ENCODE measurements around the gene EPG5. TPM values are rescaled to one million over a fixed set of nuclear protein-coding genes. Genes with fewer than 3 reads are reported as not detected.
"Not testable (repeated sequence)": the region's sequence is repeated elsewhere in the genome, so short reads cannot be mapped to it uniquely, and the experiment has no call there.

EPG5 gene
- total and polyA plus RNA-seq, 7 donors = 4.4 to 19.9 (median 11.9) TPM

- H3K27ac ChIP-seq = no peak overlapping the region
- no peaks in the 10 kb centered on the region for H3K27me3 ChIP-seq (ENCODE audit: insufficient read depth in 3 of 3, low read length in 2 of 3)
- WGBS, 3 donors = 71 to 80% (median 74%) methylated on average over 7 of the region's 7 CpGs
- no peak overlapping the region for H3K4me3 ChIP-seq
- H3K36me3 ChIP-seq (ENCODE audit: insufficient read depth in 1 of 2, low read depth in 1 of 2) = no peaks in the 10 kb centered on the region
- no peaks in the 10 kb centered on the region for H3K9me3 ChIP-seq
- ATAC-seq = no peak
- no peak for TF ChIP-seq CTCF (IDR thresholded peaks at IDR 0.05)
- intact Hi-C loops (cut with DNase I) = no loop called here
- no peaks in the 10 kb centered on the region for H3K4me1 ChIP-seq
- no peak for DNase-seq
Observed at GRCh38 chr18:45830917-45831316, 136.2 kb downstream of the EPG5 start.

GRCh38 chr18:45829855-45830254 lies 137.3 kb downstream of the EPG5 start:
- TF ChIP-seq CTCF (IDR thresholded peaks at IDR 0.05) = no peak
- no peak overlapping the region for H3K27ac ChIP-seq
- H3K9me3 ChIP-seq = no peaks in the 10 kb centered on the region
- no peaks in the 10 kb centered on the region for H3K36me3 ChIP-seq (ENCODE audit: insufficient read depth in 1 of 2, low read depth in 1 of 2)
- H3K27me3 ChIP-seq (ENCODE audit: insufficient read depth in 3 of 3, low read length in 2 of 3) = no peaks in the 10 kb centered on the region
- no peaks in the 10 kb centered on the region for H3K4me1 ChIP-seq
- 35 to 47% (median 45%) methylated on average over 9 of the region's 9 CpGs for WGBS, 3 donors
- DNase-seq (no peak), ATAC-seq (no peak)
- intact Hi-C loops (cut with DNase I) = no loop called here
- no peak overlapping the region for H3K4me3 ChIP-seq

- no peaks in the 10 kb centered on the region for H3K27me3 ChIP-seq (ENCODE audit: insufficient read depth in 3 of 3, low read length in 2 of 3)
- H3K36me3 ChIP-seq (ENCODE audit: insufficient read depth in 1 of 2, low read depth in 1 of 2) = no peaks in the 10 kb centered on the region
- WGBS, 3 donors = 61 to 68% (median 68%) methylated on average over 7 to 9 of the region's 9 CpGs
- intact Hi-C loops (cut with DNase I) = no loop called here
- H3K4me3 ChIP-seq = no peak overlapping the region
- H3K9me3 ChIP-seq = no peaks in the 10 kb centered on the region
- no peak overlapping the region for H3K27ac ChIP-seq
- DNase-seq (no peak), ATAC-seq (peak in 1 of 4 donors; percentile 33)
- no peaks in the 10 kb centered on the region for H3K4me1 ChIP-seq
- TF ChIP-seq CTCF (IDR thresholded peaks at IDR 0.05) = no peak
Observed at GRCh38 chr18:45828917-45829811, 138.0 kb downstream of the EPG5 start.

- H3K27me3 ChIP-seq (ENCODE audit: insufficient read depth in 3 of 3, low read length in 2 of 3); DNase-seq; H3K4me3 ChIP-seq; intact Hi-C loops (cut with DNase I); ATAC-seq; H3K36me3 ChIP-seq (ENCODE audit: insufficient read depth in 1 of 2, low read depth in 1 of 2); H3K27ac ChIP-seq; H3K9me3 ChIP-seq; H3K4me1 ChIP-seq: not testable (repeated sequence)
- WGBS, 3 donors = 82 to 84% (median 84%) methylated on average over 4 of the region's 4 CpGs
Observed at GRCh38 chr18:45826716-45827115, 140.4 kb downstream of the EPG5 start.

GRCh38 chr18:45826084-45826483 lies 141.0 kb downstream of the EPG5 start:
- ATAC-seq (no peak), DNase-seq (no peak)
- Histone ChIP-seq H3K9me3 (no peaks in the 10 kb centered on the region), H3K27ac (no peak overlapping the region), H3K4me1 (no peaks in the 10 kb centered on the region), H3K27me3 (ENCODE audit: insufficient read depth in 3 of 3, low read length in 2 of 3) (no peaks in the 10 kb centered on the region), H3K36me3 (ENCODE audit: insufficient read depth in 1 of 2, low read depth in 1 of 2) (no peaks in the 10 kb centered on the region), H3K4me3 (no peak overlapping the region)
- TF ChIP-seq CTCF (IDR thresholded peaks at IDR 0.05) = no peak
- 78 to 88% (median 79%) methylated on average over 4 of the region's 4 CpGs for WGBS, 3 donors
- intact Hi-C loops (cut with DNase I) = no loop called here

Measured in psoas muscle (tissue), 8 donors.